HCT116 (cell line): ENCODE results near the gene GMDS. TPM values are rescaled to one million over a fixed set of nuclear protein-coding genes. Genes with fewer than 3 reads are reported as not detected.

Source experiments
- ATAC-seq: fragments of 200-7000 bp; cut with Tn5 transposase; 2 replicates; pipeline ENCODE4 v1.9.1; 2020; ENCODE audit warnings: mild to moderate bottlenecking, moderate library complexity
- BruUV-seq: library from RNA; stranded (reverse); fragments of 400-500 nt; replicated peaks from 2 replicates; lab custom pipeline; 2021; lab: Mats Ljungman, UMichigan
- CTCF ChIA-PET: fragments of 300-600 bp; sonication (Branson Sonifier 250); formaldehyde crosslinking; loops from one replicate; lab custom pipeline; 2021; ENCODE audit warnings: antibody characterized with exemption; lab: Charles Lee
- POLR2A ChIA-PET: fragments of 300-600, 350-600 bp; sonication (Branson Sonifier 250); formaldehyde crosslinking; loops from one replicate; lab custom pipeline; 2021; ENCODE audit warnings: antibody characterized with exemption; lab: Charles Lee
- RAD21 ChIA-PET, 2 experiments: fragments of 300-600 bp; sonication (Branson Sonifier 250); formaldehyde crosslinking; loops; one replicate each; lab custom pipeline; 2023; ENCODE audit warnings: low total read pairs in 2 of 2; ENCODE audit not compliant: uncharacterized antibody in 2 of 2, unreplicated experiment in 2 of 2, low non-redundant PET in 1 of 2; lab: Charles Lee
- DNase-seq: peaks from one replicate; pipeline ENCODE4 v3.0.0-alpha.2; 2010; ENCODE audit warnings: low read depth, low spot score
- H2AFZ ChIP-seq: fragments of 200-600 bp; shearing (Covaris generic), sonication (generic); 2 replicates; pipeline ENCODE4 v1.6.1; 2017; ENCODE audit warnings: low read depth, mixed run types, mixed read lengths, antibody characterized with exemption, low read length; ENCODE audit not compliant: poor library complexity, severe bottlenecking
- H3K27ac ChIP-seq: 2 replicates; pipeline ENCODE4 v1.5.1; 2012; ENCODE audit warnings: low read depth, low read length
- H3K27me3 ChIP-seq: fragments of 200-600 bp; sonication (generic); 2 replicates; pipeline ENCODE4 v1.6.1; 2016; ENCODE audit warnings: mixed run types, low read length, mixed read lengths; ENCODE audit not compliant: insufficient read depth
- H3K36me3 ChIP-seq, 2 experiments: fragments of 200-500 bp in 1 of 2; fragments of 200-600 bp in 1 of 2; sonication (Bioruptor generic) in 1 of 2; sonication (generic) in 1 of 2; 2 replicates each; pipeline versions ENCODE4 v1.5.1 to v1.6.1; 2014 to 2016; ENCODE audit warnings: low read length in 2 of 2, inconsistent platforms in 1 of 2, mixed read lengths in 1 of 2, mixed run types in 1 of 2; ENCODE audit not compliant: insufficient read depth in 2 of 2, control insufficient read depth in 1 of 2
- H3K4me1 ChIP-seq, 2 experiments: fragments of 200-600 bp in 1 of 2; sonication (generic) in 1 of 2; 2 replicates each; pipeline versions ENCODE4 v1.5.1 to v1.6.1; 2012 to 2017; ENCODE audit warnings: low read length in 2 of 2, inconsistent platforms in 1 of 2, mild to moderate bottlenecking in 1 of 2, mixed read lengths in 1 of 2, mixed run types in 1 of 2, moderate library complexity in 1 of 2; ENCODE audit not compliant: insufficient read depth in 2 of 2, control insufficient read depth in 1 of 2
- H3K4me2 ChIP-seq: fragments of 200-600 bp; sonication (generic); 2 replicates; pipeline ENCODE4 v1.6.1; 2017; ENCODE audit warnings: mixed run types, low read length, mixed read lengths
- H3K4me3 ChIP-seq, 2 experiments: fragments of 200-600 bp in 1 of 2; sonication (generic) in 1 of 2; replicated peaks in 1 of 2; 2 replicates each; pipeline ENCODE4 v1.5.1; 2011 to 2016; ENCODE audit warnings: low read length in 2 of 2, control low read depth in 1 of 2, low read depth in 1 of 2, mild to moderate bottlenecking in 1 of 2, mixed read lengths in 1 of 2, mixed run types in 1 of 2
- H3K79me2 ChIP-seq: fragments of 200-600 bp; sonication (generic); 2 replicates; pipeline ENCODE4 v1.6.1; 2017; ENCODE audit warnings: mild to moderate bottlenecking, mixed run types, low read length, moderate library complexity, mixed read lengths; ENCODE audit not compliant: insufficient read depth
- H3K9ac ChIP-seq: fragments of 200-600 bp; sonication (generic); 2 replicates; pipeline ENCODE4 v1.6.1; 2016; ENCODE audit warnings: low read length, mixed read lengths
- H3K9me2 ChIP-seq: fragments of 200-600 bp; sonication (generic), shearing (Covaris generic); 2 replicates; pipeline ENCODE4 v1.6.1; 2017; ENCODE audit warnings: mixed run types, mild to moderate bottlenecking, moderate library complexity; ENCODE audit not compliant: insufficient read depth
- H3K9me3 ChIP-seq, 2 experiments: fragments of 200-500 bp in 1 of 2; fragments of 200-600 bp in 1 of 2; sonication (Bioruptor generic) in 1 of 2; sonication (generic) in 1 of 2; 2 replicates each; pipeline ENCODE4 v1.6.1; 2014 to 2017; ENCODE audit warnings: low read length in 2 of 2, mixed read lengths in 2 of 2, inconsistent platforms in 1 of 2, low read depth in 1 of 2, mild to moderate bottlenecking in 1 of 2, mixed run types in 1 of 2, moderate library complexity in 1 of 2; ENCODE audit not compliant: control insufficient read depth in 1 of 2, insufficient read depth in 1 of 2
- H4K20me1 ChIP-seq: fragments of 200-600 bp; sonication (generic), shearing (Covaris generic); 2 replicates; pipeline ENCODE4 v1.6.1; 2017; ENCODE audit warnings: mixed run types, mild to moderate bottlenecking, moderate library complexity; ENCODE audit not compliant: insufficient read depth
- CEBPB ChIP-seq: IDR thresholded peaks from 2 replicates; pipeline ENCODE4 v1.6.1; 2012; ENCODE audit warnings: low read depth
- EGR1 ChIP-seq: IDR thresholded peaks from 2 replicates; pipeline ENCODE4 v1.6.1; 2012; ENCODE audit warnings: low read depth
- RAD21 ChIP-seq: IDR thresholded peaks from 2 replicates; pipeline ENCODE4 v1.6.1; 2012; ENCODE audit warnings: low read depth, mild to moderate bottlenecking
- REST ChIP-seq: IDR thresholded peaks from 2 replicates; pipeline ENCODE4 v1.6.1; 2012; ENCODE audit warnings: low read depth
- TCF7L2 ChIP-seq: IDR thresholded peaks from 2 replicates; pipeline ENCODE4 v1.7.0; 2011; ENCODE audit warnings: borderline replicate concordance, inconsistent platforms; ENCODE audit not compliant: insufficient read depth, insufficient read length; ENCODE audit errors: extremely low read depth
- intact Hi-C: fragments of 100-400 bp; cut with micrococcal nuclease; formaldehyde crosslinking; loops from 2 replicates; pipeline ENCODE4 v1.10.0; 2022
- total RNA-seq: library from RNA; stranded (reverse); gene quantifications from one replicate; pipeline ENCODE4 v1.2.1, GENCODE V29; 2021; ENCODE audit not compliant: unreplicated experiment

The GMDS gene
- total RNA-seq, 1 experiment from 2014 or later: 34.4 TPM

- Histone ChIP-seq H3K36me3 (no peaks in the 10 kb centered on the region), H3K4me1 (no peaks in the 10 kb centered on the region), H2AFZ (no peak overlapping the region), H4K20me1 (no peaks in the 10 kb centered on the region), H3K79me2 (no peaks in the 10 kb centered on the region), H3K4me2 (no peak overlapping the region), H3K4me3 (no peak overlapping the region), H3K9ac (no peak overlapping the region), H3K9me2 (no peaks in the 10 kb centered on the region), H3K27me3 (no peaks in the 10 kb centered on the region), H3K9me3 (no peaks in the 10 kb centered on the region), H3K27ac (no peak overlapping the region)
- TF ChIP-seq TCF7L2 (no peak), EGR1 (no peak), REST (no peak), CEBPB (no peak), RAD21 (no peak)
- CTCF ChIA-PET: no interaction called here
- intact Hi-C loops: no loop called here
- no peak for DNase-seq
- POLR2A ChIA-PET: no interaction called here
- ATAC-seq: no peak
- BruUV-seq: no TSS peak
- RAD21 ChIA-PET: no interaction called here
Observed at GRCh38 chr6:1737463-1738311, 507.7 kb downstream of the GMDS start.
